GM12892 (cell line): ENCODE results near the gene NEU4.

Source experiments
- POLR2A ChIP-seq: IDR thresholded peaks from 2 replicates; pipeline ENCODE4 v1.6.1; 2011; ENCODE audit warnings: low read depth, low read length, control low read depth
- POLR2AphosphoS5 ChIP-seq: IDR thresholded peaks from 2 replicates; pipeline ENCODE4 v1.6.1; 2011; ENCODE audit warnings: low read depth, low read length, control low read depth
- TAF1 ChIP-seq: IDR thresholded peaks from 2 replicates; pipeline ENCODE4 v1.6.1; 2011; ENCODE audit warnings: low read depth, mild to moderate bottlenecking, control low read depth, low read length, borderline replicate concordance

DNA sequence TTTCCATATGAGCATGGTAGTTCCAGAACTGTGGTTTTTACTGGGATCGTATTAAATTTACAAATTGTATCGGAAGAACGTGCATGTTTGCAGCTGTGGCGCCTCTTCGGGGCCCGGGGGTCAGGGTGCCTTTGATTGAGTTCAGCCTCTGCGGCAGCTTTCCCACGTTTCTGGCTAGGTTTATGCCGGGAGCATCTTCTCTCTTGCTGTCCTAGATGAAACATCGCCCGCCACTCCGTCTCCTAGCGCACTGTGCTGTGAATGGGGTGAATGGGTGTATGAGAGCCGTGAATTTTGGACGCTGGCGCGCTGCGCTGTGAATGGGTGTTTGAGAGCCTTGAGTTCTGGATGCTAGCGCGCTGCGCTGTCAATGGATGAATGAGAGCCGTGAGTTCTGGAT lies 37.4 kb downstream of the NEU4 start:
- TF ChIP-seq POLR2A (no peak), POLR2AphosphoS5 (no peak), TAF1 (no peak)
